MM.1S (cell line): ENCODE results near the gene STARD5.

ENCODE experiments used
- DNase-seq: peaks from one replicate; pipeline ENCODE4 v3.0.0-alpha.2; 2015
- H2AFZ ChIP-seq: fragments of 300-600 bp; sonication (generic); 2 replicates; pipeline ENCODE4 v1.6.0; 2016; ENCODE audit warnings: antibody characterized with exemption, low read length
- H3F3A ChIP-seq: fragments of 300-600 bp; sonication (generic); 2 replicates; pipeline ENCODE4 v1.6.1; 2016; ENCODE audit warnings: mild to moderate bottlenecking, antibody characterized with exemption, low read length, moderate library complexity, mixed read lengths; ENCODE audit not compliant: insufficient read depth
- H3K27ac ChIP-seq: fragments of 300-600 bp; sonication (generic); 2 replicates; pipeline ENCODE4 v1.5.1; 2016; ENCODE audit warnings: mild to moderate bottlenecking, low read length
- H3K27me3 ChIP-seq: fragments of 300-600 bp; sonication (generic); replicated peaks from 2 replicates; pipeline ENCODE4 v1.6.0; 2016; ENCODE audit warnings: low read length; ENCODE audit not compliant: insufficient read depth
- H3K36me3 ChIP-seq: fragments of 300-600 bp; sonication (generic); replicated peaks from 2 replicates; pipeline ENCODE4 v1.6.1; 2016; ENCODE audit warnings: mild to moderate bottlenecking, low read length, mixed read lengths; ENCODE audit not compliant: insufficient read depth
- H3K4me1 ChIP-seq: fragments of 300-600 bp; sonication (generic); 2 replicates; pipeline ENCODE4 v1.6.1; 2016; ENCODE audit warnings: low read length, mixed read lengths
- H3K4me2 ChIP-seq: fragments of 300-600 bp; sonication (generic); 2 replicates; pipeline ENCODE4 v1.6.0; 2016; ENCODE audit warnings: low read depth, low read length
- H3K4me3 ChIP-seq: fragments of 300-600 bp; sonication (generic); 2 replicates; pipeline ENCODE4 v1.5.1; 2016; ENCODE audit warnings: low read length, mixed read lengths
- H3K79me2 ChIP-seq: fragments of 300-600 bp; sonication (generic); 2 replicates; pipeline ENCODE4 v1.6.1; 2016; ENCODE audit warnings: mixed run types, low read length, mixed read lengths
- H3K9ac ChIP-seq: fragments of 300-600 bp; sonication (generic); 2 replicates; pipeline ENCODE4 v1.6.1; 2016; ENCODE audit warnings: low read length, mixed read lengths
- H3K9me2 ChIP-seq: fragments of 300-600 bp; sonication (generic); replicated peaks from 2 replicates; pipeline ENCODE4 v1.6.1; 2016; ENCODE audit warnings: mild to moderate bottlenecking, low read length, mixed read lengths; ENCODE audit not compliant: insufficient read depth
- H3K9me3 ChIP-seq: fragments of 300-600 bp; sonication (generic); replicated peaks from 2 replicates; pipeline ENCODE4 v1.6.1; 2016; ENCODE audit warnings: mild to moderate bottlenecking, low read length, mixed read lengths; ENCODE audit not compliant: insufficient read depth
- H4K20me1 ChIP-seq: fragments of 300-600 bp; sonication (generic); 2 replicates; pipeline ENCODE4 v1.6.1; 2016; ENCODE audit warnings: mild to moderate bottlenecking, low read length, moderate library complexity, mixed read lengths; ENCODE audit not compliant: insufficient read depth
- EZH2 ChIP-seq: fragments of 300-600 bp; sonication (generic); optimal IDR thresholded peaks from 2 replicates; pipeline ENCODE3; 2017; ENCODE audit warnings: low read depth, mild to moderate bottlenecking, antibody characterized with exemption, low read length, mixed read lengths
- EZH2phosphoT487 ChIP-seq: fragments of 300-600 bp; sonication (generic); IDR thresholded peaks from 2 replicates; pipeline ENCODE4 v1.6.1; 2018; ENCODE audit warnings: antibody characterized with exemption, low read length
- TF ChIP-seq, protein P1 (sequence below): fragments of 300-600 bp; sonication (generic); IDR thresholded peaks from 2 replicates; pipeline ENCODE4 v1.5.1; 2016; ENCODE audit warnings: antibody characterized with exemption, low read length, mixed read lengths

The STARD5 gene

DNA sequence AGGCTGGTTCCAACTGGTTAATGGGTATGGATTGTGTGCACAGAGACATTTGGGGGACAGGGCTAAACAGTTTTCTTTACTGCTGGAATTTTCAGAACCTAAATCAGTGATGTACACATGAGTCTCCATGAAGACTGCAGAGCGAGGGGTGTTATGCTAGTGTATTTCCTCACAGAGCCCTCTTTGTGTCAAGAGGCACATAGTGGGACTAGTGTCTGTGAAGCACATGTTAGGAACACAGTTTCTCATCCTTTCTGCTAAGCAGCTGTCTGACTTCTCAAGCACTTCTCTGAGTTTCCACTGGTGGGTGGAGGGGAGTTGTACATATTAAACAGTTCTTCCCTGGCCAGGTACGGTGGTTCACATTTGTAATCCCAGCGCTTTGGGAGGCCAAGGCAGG lies 9.4 kb upstream of the STARD5 start:
- H3K79me2 ChIP-seq: peaks cover 23% of the 10 kb centered on the region
- no peaks in the 10 kb centered on the region for H3K9me3 ChIP-seq
- H3K9ac ChIP-seq: no peak overlapping the region
- H3K4me2 ChIP-seq: no peak overlapping the region
- no peaks in the 10 kb centered on the region for H3K27me3 ChIP-seq
- H3K4me1 ChIP-seq: peaks cover 33% of the 10 kb centered on the region
- no peak overlapping the region for H3K4me3 ChIP-seq
- 0 out of 2 replicates have a peak, but pooled peaks cover 12% of the 10 kb centered on the region for H3F3A ChIP-seq
- no peak overlapping the region for H2AFZ ChIP-seq
- no peaks in the 10 kb centered on the region for H3K9me2 ChIP-seq
- DNase-seq: no peak
- TF ChIP-seq EZH2 (no peak), EZH2phosphoT487 (no peak)
- TF ChIP-seq, protein P1, sequence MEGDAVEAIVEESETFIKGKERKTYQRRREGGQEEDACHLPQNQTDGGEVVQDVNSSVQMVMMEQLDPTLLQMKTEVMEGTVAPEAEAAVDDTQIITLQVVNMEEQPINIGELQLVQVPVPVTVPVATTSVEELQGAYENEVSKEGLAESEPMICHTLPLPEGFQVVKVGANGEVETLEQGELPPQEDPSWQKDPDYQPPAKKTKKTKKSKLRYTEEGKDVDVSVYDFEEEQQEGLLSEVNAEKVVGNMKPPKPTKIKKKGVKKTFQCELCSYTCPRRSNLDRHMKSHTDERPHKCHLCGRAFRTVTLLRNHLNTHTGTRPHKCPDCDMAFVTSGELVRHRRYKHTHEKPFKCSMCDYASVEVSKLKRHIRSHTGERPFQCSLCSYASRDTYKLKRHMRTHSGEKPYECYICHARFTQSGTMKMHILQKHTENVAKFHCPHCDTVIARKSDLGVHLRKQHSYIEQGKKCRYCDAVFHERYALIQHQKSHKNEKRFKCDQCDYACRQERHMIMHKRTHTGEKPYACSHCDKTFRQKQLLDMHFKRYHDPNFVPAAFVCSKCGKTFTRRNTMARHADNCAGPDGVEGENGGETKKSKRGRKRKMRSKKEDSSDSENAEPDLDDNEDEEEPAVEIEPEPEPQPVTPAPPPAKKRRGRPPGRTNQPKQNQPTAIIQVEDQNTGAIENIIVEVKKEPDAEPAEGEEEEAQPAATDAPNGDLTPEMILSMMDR: no peak
- no peak overlapping the region for H3K27ac ChIP-seq
- no peaks in the 10 kb centered on the region for H3K36me3 ChIP-seq
- no peaks in the 10 kb centered on the region for H4K20me1 ChIP-seq

DNA sequence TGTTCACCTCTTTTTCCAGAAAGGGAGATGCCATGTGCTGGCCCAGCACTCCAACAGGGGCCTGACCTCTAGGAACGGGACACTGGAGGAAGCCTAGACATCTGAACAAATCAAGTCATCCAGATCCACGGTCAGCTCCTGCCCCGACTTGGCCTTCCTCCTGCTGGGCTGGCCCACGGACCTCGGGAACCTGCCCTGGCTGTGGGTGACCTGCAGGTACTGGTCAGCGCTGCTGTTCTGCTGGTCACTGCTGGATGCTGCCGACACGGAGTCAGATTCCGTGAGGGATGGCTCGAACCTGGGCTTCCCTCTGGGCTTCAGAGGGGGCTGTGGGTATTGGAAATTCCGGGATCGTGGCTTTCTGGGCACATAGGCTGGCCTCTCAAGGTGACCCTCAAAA lies 8.4 kb upstream of the STARD5 start:
- H3K9me2 ChIP-seq: no peaks in the 10 kb centered on the region
- H4K20me1 ChIP-seq: no peaks in the 10 kb centered on the region
- H3K27me3 ChIP-seq: no peaks in the 10 kb centered on the region
- peaks cover 28% of the 10 kb centered on the region for H3K79me2 ChIP-seq
- no peaks in the 10 kb centered on the region for H3K36me3 ChIP-seq
- H3K9me3 ChIP-seq: no peaks in the 10 kb centered on the region
- H3K4me1 ChIP-seq: peaks cover 43% of the 10 kb centered on the region
- H3K4me2 ChIP-seq: no peak overlapping the region
- no peak overlapping the region for H3K27ac ChIP-seq
- no peak for TF ChIP-seq EZH2
- TF ChIP-seq EZH2phosphoT487: no peak
- TF ChIP-seq, protein P1: no peak
- DNase-seq: no peak
- H2AFZ ChIP-seq: no peak overlapping the region
- H3K9ac ChIP-seq: no peak overlapping the region
- peaks cover 22% of the 10 kb centered on the region for H3F3A ChIP-seq
- H3K4me3 ChIP-seq: no peak overlapping the region

DNA sequence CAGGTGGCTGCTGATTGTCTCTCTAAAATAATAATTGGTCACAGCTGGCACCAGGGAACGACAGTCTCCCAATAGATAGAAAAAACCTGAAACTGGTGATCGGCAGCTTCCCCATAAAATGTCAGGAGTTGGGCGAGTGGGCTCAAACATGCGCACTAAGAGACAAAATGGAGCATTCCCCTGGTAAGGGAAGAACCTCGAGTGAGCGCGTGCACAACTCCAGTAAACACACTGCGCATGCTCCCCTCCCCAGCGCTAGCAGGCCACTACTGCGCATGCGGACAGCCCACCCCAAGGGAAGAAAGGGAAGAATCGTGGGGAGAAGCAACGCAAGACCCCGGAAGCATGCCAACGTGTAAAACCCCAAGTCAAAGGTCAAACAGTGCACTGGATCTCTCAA lies 7.7 kb upstream of the STARD5 start:
- H3K9me2 ChIP-seq: no peaks in the 10 kb centered on the region
- DNase-seq: no peak
- H3K4me1 ChIP-seq: peaks cover 51% of the 10 kb centered on the region
- peak overlapping the region; percentile 56 for H3K4me2 ChIP-seq
- no peak overlapping the region; the same call in 1 of the 2 replicates for H3K9ac ChIP-seq
- H3F3A ChIP-seq: peaks cover 29% of the 10 kb centered on the region
- peak overlapping the region; percentile 74; the same call in 1 of the 2 replicates for H3K27ac ChIP-seq
- TF ChIP-seq EZH2phosphoT487 (no peak), EZH2 (no peak)
- TF ChIP-seq, protein P1: no peak
- no peaks in the 10 kb centered on the region for H3K27me3 ChIP-seq
- no peaks in the 10 kb centered on the region for H4K20me1 ChIP-seq
- no peaks in the 10 kb centered on the region for H3K9me3 ChIP-seq
- peaks cover 29% of the 10 kb centered on the region for H3K79me2 ChIP-seq
- H3K36me3 ChIP-seq: no peaks in the 10 kb centered on the region
- H2AFZ ChIP-seq: peak overlapping the region; percentile 35; the same call in 1 of the 2 replicates
- peak overlapping the region; percentile 33 for H3K4me3 ChIP-seq
